B cell (primary cell): Measurements from ENCODE around the gene B4GALNT3.

Source experiments
- EZH2 ChIP-seq: IDR thresholded peaks from 2 replicates; pipeline ENCODE4 v1.6.1; 2012; ENCODE audit warnings: borderline replicate concordance, low read depth, mild to moderate bottlenecking, moderate library complexity, low read length; ENCODE audit not compliant: insufficient read depth, poor library complexity, severe bottlenecking
- TF ChIP-seq, protein P1 (sequence below): fragments of 200-600 bp; IDR thresholded peaks from one replicate; pipeline ENCODE4 v1.8.0; 2022; ENCODE audit warnings: antibody characterized with exemption, mild to moderate bottlenecking

DNA sequence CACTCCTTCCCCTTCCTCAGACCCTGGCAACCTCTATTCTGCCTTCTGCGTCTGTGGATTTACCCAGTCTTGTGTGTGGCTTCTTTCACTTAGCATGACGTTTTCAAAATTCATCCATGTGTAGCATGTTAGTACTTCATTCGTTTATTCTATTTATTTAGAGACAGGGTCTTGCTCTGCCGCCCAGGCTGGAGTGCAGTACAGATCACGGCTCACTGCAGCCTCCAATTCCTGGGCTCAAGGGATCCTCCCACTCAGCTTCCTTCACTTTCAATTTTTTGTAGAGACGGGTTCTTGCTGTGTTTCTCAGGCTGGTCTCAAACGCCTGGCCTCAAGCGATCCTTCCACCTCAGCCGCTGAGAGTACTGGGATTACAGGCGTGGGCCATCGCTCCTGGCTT, 37.0 kb downstream of the B4GALNT3 start:
- TF ChIP-seq, protein P1, sequence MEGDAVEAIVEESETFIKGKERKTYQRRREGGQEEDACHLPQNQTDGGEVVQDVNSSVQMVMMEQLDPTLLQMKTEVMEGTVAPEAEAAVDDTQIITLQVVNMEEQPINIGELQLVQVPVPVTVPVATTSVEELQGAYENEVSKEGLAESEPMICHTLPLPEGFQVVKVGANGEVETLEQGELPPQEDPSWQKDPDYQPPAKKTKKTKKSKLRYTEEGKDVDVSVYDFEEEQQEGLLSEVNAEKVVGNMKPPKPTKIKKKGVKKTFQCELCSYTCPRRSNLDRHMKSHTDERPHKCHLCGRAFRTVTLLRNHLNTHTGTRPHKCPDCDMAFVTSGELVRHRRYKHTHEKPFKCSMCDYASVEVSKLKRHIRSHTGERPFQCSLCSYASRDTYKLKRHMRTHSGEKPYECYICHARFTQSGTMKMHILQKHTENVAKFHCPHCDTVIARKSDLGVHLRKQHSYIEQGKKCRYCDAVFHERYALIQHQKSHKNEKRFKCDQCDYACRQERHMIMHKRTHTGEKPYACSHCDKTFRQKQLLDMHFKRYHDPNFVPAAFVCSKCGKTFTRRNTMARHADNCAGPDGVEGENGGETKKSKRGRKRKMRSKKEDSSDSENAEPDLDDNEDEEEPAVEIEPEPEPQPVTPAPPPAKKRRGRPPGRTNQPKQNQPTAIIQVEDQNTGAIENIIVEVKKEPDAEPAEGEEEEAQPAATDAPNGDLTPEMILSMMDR, result no peak
- no peak for TF ChIP-seq EZH2
